ENCODE measurements around the gene LY6G6D.

Gene LY6G6D, protein sequence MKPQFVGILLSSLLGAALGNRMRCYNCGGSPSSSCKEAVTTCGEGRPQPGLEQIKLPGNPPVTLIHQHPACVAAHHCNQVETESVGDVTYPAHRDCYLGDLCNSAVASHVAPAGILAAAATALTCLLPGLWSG

DNA sequence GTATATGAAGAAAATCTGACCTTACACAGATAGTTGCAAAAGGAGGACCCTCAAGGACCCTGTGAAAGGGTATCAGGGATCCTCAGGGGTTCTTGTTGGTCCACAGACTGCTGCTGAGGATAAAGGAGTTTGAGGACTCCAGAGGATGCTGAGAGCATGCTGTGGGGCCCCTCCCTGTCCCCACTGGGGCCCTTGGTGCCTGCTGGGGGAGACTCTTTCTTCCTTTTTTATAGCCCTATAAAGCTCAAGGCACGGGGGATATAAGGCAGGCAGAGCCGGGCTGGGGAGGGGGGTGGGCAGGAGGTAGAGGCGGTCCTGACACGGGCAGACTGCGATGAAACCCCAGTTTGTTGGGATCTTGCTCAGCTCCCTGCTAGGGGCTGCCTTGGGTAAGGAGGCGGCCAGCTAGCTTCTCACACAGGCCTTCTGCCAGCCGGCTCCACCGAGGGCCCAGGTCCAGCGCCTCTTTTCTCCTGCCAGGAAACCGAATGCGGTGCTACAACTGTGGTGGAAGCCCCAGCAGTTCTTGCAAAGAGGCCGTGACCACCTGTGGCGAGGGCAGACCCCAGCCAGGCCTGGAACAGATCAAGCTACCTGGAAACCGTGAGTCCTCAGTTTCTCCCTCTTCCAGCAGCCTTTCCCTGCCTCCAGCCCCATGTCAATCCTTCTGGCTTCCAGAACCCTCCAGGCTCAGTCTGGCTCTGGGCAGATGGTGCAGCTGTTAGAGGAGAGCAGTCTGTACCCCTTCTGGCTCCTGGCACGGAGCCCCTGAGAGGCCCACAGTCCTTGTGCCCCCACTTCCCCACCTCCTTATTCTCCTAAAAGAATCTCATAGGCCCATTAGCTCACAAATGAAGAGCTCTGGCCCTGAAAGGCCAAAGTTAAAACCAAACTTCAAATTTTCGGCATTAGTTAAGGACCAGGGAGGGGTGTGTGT lies at the start of gene LY6G6D:
TSS of gene LY6G6D (plus strand) at position 327 of the 937 bp plus-strand sequence. CDS start at position 335, 8 bp downstream.
- in situ Hi-C loops (cut with HindIII; ENCODE audit: low pct_ligation_motif_present, low pct_unique_long_range_greater_than_20kb, low sequenced_read_pairs): no loop called here
- DNase-seq: no peak

DNA sequence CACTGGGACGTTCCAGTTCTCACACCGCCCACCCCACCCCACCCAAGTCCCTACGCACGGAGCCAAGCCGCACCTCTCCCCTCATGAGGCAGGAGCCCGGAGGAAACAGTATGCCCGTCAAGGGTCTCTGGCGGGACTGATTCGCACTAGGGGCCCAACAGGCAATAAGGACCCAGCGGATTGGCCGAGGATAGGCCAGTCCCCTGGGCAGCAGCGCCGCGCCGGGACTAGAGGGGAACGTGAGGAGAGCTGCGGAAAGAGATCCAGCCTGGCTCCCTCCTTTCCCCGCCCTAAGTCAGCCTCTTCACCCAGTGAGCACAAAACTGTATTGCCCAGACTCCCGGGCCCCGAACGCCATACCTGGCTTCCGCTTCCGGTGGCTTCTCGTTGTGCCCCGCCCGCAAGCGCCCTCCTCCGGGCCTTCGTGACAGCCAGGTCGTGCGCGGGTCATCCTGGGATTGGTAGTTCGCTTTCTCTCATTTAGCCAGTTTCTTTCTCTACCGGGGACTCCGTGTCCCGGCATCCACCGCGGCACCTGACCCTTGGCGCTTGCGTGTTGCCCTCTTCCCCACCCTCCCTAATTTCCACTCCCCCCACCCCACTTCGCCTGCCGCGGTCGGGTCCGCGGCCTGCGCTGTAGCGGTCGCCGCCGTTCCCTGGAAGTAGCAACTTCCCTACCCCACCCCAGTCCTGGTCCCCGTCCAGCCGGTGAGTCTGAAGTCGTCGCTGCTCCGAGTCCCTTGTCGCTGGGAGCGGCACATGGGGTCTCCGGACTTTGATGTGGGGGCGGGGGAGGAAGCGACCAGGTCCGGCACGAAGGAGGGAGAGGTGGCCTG lies 49.4 kb upstream of the LY6G6D start, which contains the start of gene CSNK2B:
TSS of gene CSNK2B (plus strand) at position 580 of the 836 bp plus-strand sequence. CDS start 752 bp downstream, outside the sequence.
- in situ Hi-C loops (cut with HindIII; ENCODE audit: low pct_ligation_motif_present, low pct_unique_long_range_greater_than_20kb, low sequenced_read_pairs): no loop called here
- DNase-seq: peak; percentile 94

DNA sequence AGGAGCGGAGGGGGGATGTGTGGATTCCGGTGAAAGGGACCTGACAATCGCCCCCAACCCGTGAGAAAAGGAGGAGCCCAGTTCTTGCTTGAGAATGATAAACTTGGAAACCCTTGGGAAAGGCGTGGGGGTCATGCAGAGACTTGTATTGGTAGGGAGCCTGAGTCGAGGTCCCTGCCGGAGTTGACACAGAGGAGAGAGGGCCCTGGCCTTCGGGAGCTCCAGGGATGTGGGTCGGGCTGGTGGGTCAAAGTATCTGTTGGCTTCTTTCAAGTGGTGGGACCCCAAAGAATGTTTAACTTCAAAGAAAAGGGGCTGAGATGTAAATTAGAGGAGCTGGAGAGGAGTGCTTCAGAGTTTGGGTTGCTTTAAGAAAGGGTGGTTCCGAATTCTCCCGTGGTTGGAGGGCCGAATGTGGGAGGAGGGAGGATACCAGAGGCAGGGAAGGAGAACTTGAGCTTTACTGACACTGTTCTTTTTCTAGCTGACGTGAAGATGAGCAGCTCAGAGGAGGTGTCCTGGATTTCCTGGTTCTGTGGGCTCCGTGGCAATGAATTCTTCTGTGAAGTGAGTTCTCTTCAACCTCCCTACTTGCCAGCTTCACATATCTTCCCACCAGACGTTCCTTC lies 48.7 kb upstream of the LY6G6D start:
- in situ Hi-C loops (cut with HindIII; ENCODE audit: low pct_ligation_motif_present, low pct_unique_long_range_greater_than_20kb, low sequenced_read_pairs): no loop called here
- DNase-seq: no peak

DNA sequence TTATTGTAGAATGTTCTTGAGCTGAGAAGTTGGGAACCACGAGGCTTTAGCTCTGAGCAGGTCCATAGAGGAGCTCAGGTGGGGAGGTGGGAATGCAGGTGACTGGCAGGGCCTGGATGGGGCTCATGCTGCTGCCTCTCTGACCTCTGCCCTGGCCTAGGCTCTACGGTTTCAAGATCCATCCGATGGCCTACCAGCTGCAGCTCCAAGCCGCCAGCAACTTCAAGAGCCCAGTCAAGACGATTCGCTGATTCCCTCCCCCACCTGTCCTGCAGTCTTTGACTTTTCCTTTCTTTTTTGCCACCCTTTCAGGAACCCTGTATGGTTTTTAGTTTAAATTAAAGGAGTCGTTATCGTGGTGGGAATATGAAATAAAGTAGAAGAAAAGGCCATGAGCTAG lies 45.5 kb upstream of the LY6G6D start, which contains the start of gene LY6G5B:
TSS of gene LY6G5B (plus strand) at position 301 of the 400 bp plus-strand sequence. CDS start 975 bp downstream, outside the sequence.
- in situ Hi-C loops (cut with HindIII; ENCODE audit: low pct_ligation_motif_present, low pct_unique_long_range_greater_than_20kb, low sequenced_read_pairs): no loop called here

DNA sequence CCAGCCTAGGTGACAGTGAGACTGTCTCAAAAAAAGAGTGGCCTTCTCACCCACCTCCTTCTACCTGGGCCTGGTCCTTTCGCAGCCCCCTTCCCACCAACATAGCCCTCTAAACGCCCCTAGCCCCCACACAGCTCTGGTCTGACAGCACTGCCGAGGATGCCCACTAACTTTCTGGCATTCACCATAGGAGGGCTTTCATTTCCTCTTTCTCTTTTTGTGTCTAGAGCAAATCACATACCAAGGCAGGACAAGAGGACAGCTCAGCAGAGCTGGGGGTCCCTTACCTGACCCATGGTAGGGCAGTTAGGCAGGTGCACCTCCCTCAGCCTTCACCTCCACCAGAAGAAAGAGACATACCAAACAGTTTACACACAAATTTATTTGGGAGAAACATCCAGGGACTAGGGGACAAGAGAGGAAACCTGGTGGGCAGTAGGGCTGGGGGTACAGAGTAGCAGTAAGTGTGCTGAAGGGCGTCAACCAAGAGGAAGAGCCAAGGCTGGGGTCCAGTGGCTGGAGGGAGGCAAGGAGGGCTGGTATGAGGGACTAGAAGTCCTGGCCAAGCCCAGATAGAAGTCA lies 38.7 kb upstream of the LY6G6D start:
- no peak for DNase-seq
- in situ Hi-C loops (cut with HindIII; ENCODE audit: low pct_ligation_motif_present, low pct_unique_long_range_greater_than_20kb, low sequenced_read_pairs): no loop called here

More for the DNA sequence above, 45.5 kb upstream of the LY6G6D start, which contains the start of gene LY6G5B:
- no peak for DNase-seq

DNA sequence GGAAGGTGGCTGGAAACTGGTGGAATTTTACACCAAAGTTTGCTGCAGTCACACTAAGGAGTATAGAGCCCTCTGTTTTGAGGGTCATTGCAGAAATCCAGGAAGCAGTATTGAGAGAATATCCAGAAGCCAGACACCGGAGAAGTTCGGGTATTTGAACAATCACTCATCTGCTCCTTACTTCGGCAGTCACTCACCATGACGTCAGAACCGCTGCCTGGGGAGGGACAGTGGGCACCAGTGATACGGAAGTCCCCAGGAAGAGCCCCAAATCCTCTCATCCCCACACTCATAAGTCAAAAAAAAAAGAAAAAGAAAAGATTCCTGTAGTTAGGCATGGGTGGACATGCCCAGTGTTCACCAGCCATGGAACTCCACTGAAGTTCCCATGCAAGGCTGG lies 38.2 kb upstream of the LY6G6D start:
- no peak for DNase-seq
- in situ Hi-C loops (cut with HindIII; ENCODE audit: low pct_ligation_motif_present, low pct_unique_long_range_greater_than_20kb, low sequenced_read_pairs): no loop called here

DNA sequence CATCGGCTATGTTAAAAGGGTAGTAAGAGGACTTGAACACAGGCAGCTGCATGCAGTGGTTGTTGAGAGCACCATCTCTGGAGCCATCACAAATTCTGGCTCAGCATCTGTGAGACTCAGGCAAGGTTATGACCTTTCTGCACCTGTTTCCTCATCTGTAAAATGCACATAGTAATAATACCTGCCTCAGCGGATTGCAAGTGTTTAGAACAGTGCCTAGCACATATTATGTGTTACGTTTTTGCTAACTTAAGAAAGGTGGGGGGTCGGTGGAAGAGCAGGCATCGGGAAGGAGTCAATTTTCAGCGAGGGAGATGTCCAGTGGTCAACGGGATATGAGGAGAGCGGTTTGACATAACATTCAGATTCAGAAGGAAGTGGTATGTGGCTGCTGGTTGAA lies 37.2 kb upstream of the LY6G6D start:
- in situ Hi-C loops (cut with HindIII; ENCODE audit: low pct_ligation_motif_present, low pct_unique_long_range_greater_than_20kb, low sequenced_read_pairs): no loop called here
- no peak for DNase-seq

DNA sequence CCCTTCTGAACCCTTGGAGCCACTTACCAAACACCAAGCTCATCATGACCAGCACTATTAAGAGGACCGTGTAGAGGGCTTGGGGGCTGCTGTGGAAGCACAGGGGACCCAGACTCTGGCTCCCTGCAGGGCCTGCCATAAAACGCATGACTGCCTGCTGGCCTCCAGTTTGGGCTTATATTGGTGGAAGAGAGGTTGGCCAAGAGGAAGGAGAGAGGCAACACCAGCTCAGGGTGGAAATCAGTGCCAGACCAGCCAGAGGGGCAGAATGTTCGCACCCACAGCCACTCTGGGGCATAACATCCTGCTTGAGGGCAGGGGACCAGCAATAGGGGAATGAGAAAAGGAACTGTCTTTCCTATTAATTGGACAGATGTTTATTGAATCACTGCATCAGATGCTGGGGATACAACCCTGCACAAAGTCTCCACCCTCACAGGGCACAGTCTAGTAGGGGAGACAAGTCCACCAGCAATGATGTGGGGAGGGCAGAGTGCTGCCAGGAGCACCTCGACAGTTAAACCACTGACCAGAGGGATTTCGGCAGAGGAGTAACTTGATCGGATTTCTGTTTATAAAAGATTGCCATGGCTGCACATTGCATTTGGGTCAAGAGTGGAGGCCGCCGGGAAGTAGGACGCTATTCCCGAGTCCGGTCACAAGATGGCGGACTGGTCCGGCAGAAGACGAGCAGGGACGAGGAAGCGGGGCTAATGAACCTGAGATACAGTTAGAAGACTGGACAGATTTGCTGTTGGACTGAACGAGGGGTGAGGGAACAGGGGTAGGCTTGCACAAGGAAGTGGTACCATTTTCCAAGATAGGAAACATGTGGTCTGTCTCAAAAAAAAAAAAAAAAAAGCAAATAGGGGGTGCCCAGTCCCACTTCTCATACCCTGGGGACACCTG lies 34.7 kb upstream of the LY6G6D start, which contains the start of gene LY6G5C:
TSS of gene LY6G5C (minus strand) at position 842 of the 909 bp plus-strand sequence. CDS start at position 148, 694 bp downstream.
- in situ Hi-C loops (cut with HindIII; ENCODE audit: low pct_ligation_motif_present, low pct_unique_long_range_greater_than_20kb, low sequenced_read_pairs): no loop called here

DNA sequence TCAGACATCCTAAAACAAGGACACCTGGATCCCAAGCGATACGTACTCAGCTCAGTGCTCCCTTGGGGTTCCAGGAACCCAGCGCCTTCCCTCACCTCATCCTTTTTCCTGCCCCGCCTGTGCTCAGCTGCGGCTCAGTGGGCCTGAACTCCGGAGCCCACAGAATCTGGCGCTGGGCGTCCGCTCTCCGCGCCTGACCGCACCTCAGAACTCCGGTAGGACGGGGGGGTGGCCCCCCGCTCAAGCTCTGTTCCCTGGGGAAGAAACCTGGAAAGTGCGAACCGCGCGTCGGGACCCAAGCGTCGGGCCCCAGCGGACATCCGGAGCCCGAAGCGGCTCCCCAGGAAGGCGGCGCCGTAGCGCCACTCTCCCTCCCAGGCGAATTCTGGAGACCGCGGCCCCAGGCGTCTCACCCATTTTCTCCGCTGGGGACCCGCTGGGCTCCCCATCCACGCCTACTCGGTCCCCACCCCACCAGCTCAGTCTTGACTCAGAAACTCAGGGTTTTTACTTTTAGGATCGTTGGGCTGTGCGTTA lies 33.9 kb upstream of the LY6G6D start:
- peak; percentile 83 for DNase-seq

More for the DNA sequence above, 34.7 kb upstream of the LY6G6D start, which contains the start of gene LY6G5C:
- peak; percentile 82 for DNase-seq

DNA sequence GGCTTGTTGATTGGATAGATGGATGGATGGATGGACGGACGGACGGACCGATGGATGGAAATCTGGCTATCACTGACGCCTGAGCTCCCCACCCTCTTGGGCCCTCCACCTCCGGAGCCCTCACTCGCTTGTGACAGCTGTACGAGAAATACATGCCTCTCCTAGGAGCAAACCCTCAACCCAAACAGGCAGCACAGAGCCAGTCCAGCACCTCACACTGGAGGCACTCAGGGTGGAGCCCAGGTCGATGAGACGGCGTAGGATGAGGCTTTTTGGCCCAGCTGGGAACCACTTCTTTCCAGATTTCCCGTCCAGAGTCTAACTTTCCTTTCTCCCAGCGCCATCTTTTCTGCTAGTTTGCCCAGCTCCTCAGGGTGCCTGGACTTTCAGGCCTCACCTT lies 31.6 kb upstream of the LY6G6D start:
- no peak for DNase-seq
- in situ Hi-C loops (cut with HindIII; ENCODE audit: low pct_ligation_motif_present, low pct_unique_long_range_greater_than_20kb, low sequenced_read_pairs): no loop called here

More for the DNA sequence above, 33.9 kb upstream of the LY6G6D start:
- in situ Hi-C loops (cut with HindIII; ENCODE audit: low pct_ligation_motif_present, low pct_unique_long_range_greater_than_20kb, low sequenced_read_pairs): no loop called here

DNA sequence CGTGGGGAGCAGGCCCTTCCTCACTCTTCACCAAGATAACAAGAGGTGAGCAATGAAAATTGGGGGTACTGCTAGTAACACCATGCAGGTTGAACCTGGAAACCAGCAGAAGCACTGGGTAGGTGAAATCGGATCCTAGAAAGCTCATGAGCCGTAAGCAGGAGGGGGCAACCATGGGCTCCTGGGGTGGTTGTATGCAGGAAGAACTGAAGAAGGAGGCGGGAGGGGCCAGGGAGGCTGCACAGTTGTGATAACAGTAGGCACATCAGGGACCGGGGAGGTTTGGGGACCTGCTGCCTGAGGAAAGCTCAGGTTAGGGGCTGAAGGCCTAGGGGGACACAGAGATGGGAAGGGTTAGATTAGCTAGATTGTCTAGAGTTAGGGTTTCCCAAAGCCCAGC lies 28.7 kb upstream of the LY6G6D start:
- in situ Hi-C loops (cut with HindIII; ENCODE audit: low pct_ligation_motif_present, low pct_unique_long_range_greater_than_20kb, low sequenced_read_pairs): no loop called here
- no peak for DNase-seq

DNA sequence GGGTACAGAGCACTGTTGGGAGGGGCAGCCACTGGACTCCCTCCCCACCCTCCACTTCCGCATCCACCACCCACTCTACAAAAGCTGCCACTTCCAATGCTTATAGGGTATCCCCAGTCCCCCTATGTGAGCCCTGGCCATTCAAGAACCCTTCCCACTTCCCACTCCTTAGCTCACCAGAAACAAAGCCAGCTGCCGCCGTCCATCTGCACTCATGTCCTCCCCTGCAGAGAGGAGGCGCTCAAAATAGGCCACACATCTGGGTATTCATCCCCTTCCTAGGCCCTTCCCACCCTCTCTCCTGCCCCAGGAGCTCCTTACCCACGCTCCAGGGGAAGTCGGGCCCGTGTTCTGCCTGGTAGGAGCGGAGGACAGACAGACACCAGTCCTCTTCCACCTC lies 27.8 kb upstream of the LY6G6D start:
- in situ Hi-C loops (cut with HindIII; ENCODE audit: low pct_ligation_motif_present, low pct_unique_long_range_greater_than_20kb, low sequenced_read_pairs): no loop called here
- DNase-seq: no peak

DNA sequence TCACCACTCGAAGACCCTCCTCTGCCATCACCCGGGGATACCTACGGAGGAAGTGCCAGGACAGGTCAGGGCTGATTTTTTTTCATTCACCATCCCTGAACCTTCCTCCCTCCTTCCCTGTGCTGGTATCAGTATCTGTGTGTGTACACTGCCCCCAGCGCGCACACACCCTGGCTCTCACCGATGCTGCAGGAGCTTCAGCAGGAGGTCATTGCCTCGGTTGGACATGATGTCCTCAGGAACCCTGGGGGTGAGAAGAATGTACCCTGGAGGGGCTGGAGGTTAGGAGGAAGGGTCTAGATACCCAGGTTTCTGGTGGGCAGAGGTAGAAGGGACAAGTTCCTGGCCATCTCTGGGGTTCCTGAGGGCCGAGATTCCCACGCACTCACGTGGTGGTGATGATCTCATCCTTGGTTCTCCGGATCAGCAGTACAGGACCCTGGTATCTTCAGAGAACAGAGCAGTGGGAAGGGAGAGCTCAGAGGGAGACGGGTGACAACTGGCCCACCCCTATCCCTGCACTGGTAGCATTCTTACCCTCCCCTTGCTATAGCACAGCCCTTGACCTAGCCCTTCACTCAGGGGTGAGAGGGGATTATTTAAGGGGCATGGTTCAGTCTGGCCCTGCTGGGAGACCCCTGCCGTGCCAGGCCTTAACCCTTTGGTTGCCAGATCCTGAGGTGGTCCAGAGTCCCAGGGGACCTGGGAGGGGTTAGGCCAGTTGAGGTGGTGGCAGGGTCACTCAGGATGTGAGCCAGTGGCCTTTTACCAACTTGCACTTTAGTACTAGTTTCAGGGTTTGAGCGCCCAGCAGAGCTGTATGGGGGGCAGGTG lies 27.1 kb upstream of the LY6G6D start:
- in situ Hi-C loops (cut with HindIII; ENCODE audit: low pct_ligation_motif_present, low pct_unique_long_range_greater_than_20kb, low sequenced_read_pairs): no loop called here
- DNase-seq: no peak

DNA sequence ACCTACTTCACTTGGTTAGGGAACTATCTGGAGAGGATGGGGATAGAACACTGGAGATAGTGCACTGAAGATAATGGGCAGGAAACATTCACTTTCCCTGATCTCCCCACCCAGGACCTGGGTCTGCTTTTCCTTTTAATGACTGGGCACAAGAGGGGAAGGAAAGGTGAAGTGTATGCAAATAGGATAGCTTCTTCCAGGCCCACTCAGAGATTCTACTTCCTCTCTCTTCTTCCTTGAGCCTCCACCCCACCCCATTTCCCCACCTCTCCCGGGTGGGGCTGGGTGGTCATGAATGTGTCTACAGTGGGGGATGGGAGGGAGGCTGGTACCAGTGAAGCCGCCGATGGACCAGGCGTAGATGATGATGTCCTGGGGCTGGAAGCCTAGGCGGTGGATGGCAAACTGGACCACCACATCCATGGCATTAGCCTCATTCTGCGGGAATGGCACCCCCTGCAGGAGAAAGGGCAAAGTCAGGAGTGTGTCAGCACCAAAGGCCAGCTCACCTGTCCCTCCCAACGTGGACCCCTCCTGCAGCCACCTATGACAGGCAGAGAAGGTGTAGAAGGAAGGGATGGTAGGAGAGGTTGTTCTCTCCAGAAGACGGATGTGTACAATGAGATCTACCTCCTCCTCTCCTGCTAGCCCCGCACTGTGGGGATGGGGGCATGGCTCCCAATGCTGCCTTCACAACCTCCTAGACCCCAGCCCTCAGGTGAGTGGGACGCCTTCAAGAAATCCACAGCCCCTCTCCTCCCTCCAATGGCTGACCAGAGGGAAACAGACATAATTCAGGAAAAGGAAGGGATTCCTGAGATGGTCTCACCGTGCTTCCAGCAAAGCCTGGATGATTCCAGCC lies 25.7 kb upstream of the LY6G6D start:
- DNase-seq: no peak
- in situ Hi-C loops (cut with HindIII; ENCODE audit: low pct_ligation_motif_present, low pct_unique_long_range_greater_than_20kb, low sequenced_read_pairs): no loop called here
